GM21528 (cell line): ENCODE data around the gene ANKS6.

Experiments
- ATAC-seq: cut with Tn5 transposase; IDR thresholded peaks from one replicate; pipeline ENCODE4 v1.9.1; 2021; ENCODE audit warnings: mild to moderate bottlenecking, moderate library complexity; ENCODE audit not compliant: unreplicated experiment, low FRiP score

Gene ANKS6

GRCh38 chr9:98818764-98819163 lies 22.4 kb upstream of the ANKS6 start:
- ATAC-seq, result no peak

- no peak for ATAC-seq
Observed at GRCh38 chr9:98815391-98815951, 19.1 kb upstream of the ANKS6 start.

- no peak for ATAC-seq
Observed at GRCh38 chr9:98811051-98811650, 14.8 kb upstream of the ANKS6 start.

- no peak for ATAC-seq
Observed at GRCh38 chr9:98810102-98810842, 13.9 kb upstream of the ANKS6 start.

- ATAC-seq, result no peak
Observed at GRCh38 chr9:98809311-98810101, 13.2 kb upstream of the ANKS6 start.

- no peak for ATAC-seq
Observed at GRCh38 chr9:98808875-98809274, 12.5 kb upstream of the ANKS6 start.

GRCh38 chr9:98808411-98808815 lies 12.1 kb upstream of the ANKS6 start:
- ATAC-seq, result no peak

- ATAC-seq, result no peak
Observed at GRCh38 chr9:98807814-98808195, 11.4 kb upstream of the ANKS6 start.

- no peak for ATAC-seq
Observed at GRCh38 chr9:98807070-98807813, 10.9 kb upstream of the ANKS6 start, which contains the start of gene GALNT12. TSS of gene GALNT12 (plus strand) at chr9:98807670. CDS start at chr9:98807699, 29 bp downstream.

GRCh38 chr9:98806394-98807035 lies 10.2 kb upstream of the ANKS6 start:
- ATAC-seq, result no peak

GRCh38 chr9:98805506-98806272 lies 9.3 kb upstream of the ANKS6 start:
- no peak for ATAC-seq

GRCh38 chr9:98804083-98804482 lies 7.7 kb upstream of the ANKS6 start:
- no peak for ATAC-seq

- no peak for ATAC-seq
Observed at GRCh38 chr9:98801969-98802371, 5.6 kb upstream of the ANKS6 start.

- ATAC-seq, result no peak
Observed at GRCh38 chr9:98801561-98801960, 5.2 kb upstream of the ANKS6 start.

GRCh38 chr9:98798254-98798653 lies 1.9 kb upstream of the ANKS6 start:
- no peak for ATAC-seq

- no peak for ATAC-seq
Observed at GRCh38 chr9:98797491-98797890, 1.1 kb upstream of the ANKS6 start.

- no peak for ATAC-seq
Observed at GRCh38 chr9:98795970-98796363, 388 bp downstream of the ANKS6 start.

GRCh38 chr9:98795295-98795955 lies 930 bp downstream of the ANKS6 start:
- no peak for ATAC-seq

- no peak for ATAC-seq
Observed at GRCh38 chr9:98794802-98795201, 1.6 kb downstream of the ANKS6 start.
